ENCODE measurements around the gene BCAP29. TPM values are rescaled to one million over a fixed set of nuclear protein-coding genes. Genes with fewer than 3 reads are reported as not detected.

BCAP29 gene
- total RNA-seq, 4 donors from 2014 or later, result 95.8 to 154 (median 121) TPM

GRCh38 chr7:107615910-107616680 lies 36.0 kb downstream of the BCAP29 start:
- ATAC-seq (ENCODE audit: low FRiP score) (no peak), DNase-seq (ENCODE audit: low spot score) (no peak)
- TF ChIP-seq CTCF (IDR thresholded peaks at IDR 0.05), result no peak

DNA sequence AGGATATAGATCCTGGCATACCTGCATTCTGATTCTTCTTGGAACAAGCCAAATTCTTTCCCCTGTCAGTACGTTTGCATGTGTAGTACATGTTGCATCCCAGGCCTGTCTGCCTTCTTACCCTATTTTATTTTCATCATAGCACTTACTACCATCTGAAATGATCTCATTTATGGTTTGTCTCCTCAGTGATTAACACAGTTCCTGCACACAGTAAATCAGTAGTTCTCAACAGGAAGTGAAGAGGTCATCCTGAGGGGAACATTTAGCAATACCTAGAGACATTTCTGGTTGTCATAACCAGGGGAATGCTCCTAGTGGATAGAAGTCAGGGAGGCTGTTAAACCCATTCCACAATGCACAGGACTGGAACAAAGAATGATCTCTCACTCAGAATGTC lies 42.4 kb downstream of the BCAP29 start:
- ATAC-seq (ENCODE audit: low FRiP score) (peak; percentile 57), DNase-seq (ENCODE audit: low spot score) (no peak)
- TF ChIP-seq CTCF (IDR thresholded peaks at IDR 0.05), result no peak

- TF ChIP-seq CTCF (IDR thresholded peaks at IDR 0.05), result no peak
- DNase-seq (ENCODE audit: low spot score) (no peak), ATAC-seq (ENCODE audit: low FRiP score) (no peak)
Observed at GRCh38 chr7:107622894-107623293, 42.8 kb downstream of the BCAP29 start.

DNA sequence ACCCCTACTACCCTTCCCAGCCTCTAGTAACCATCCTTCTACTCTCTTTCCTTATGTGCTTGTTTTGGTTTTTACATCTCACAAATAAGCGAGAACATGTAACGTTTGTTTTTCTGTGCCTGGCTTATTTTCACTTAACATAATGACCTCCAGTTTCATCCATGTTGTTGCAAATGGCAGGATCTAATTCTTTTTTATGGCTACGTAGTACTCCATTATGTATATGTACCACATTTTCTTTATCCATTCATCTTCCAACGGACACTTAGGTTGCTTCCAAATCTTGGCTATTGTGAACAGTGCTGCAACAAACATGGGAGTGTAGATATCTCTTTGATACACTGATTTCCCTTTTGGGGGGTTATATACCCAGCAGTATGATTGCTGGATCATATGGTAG lies 47.0 kb downstream of the BCAP29 start:
- no peak for DNase-seq (ENCODE audit: low spot score)
- no peak for ATAC-seq (ENCODE audit: low FRiP score)
- no peak for TF ChIP-seq CTCF (IDR thresholded peaks at IDR 0.05)

- no peak for TF ChIP-seq CTCF (IDR thresholded peaks at IDR 0.05)
- DNase-seq (ENCODE audit: low spot score) (no peak), ATAC-seq (ENCODE audit: low FRiP score) (no peak)
Observed at GRCh38 chr7:107628461-107629064, 48.5 kb downstream of the BCAP29 start.

GRCh38 chr7:107630342-107630741 lies 50.3 kb downstream of the BCAP29 start:
- no peak for TF ChIP-seq CTCF (IDR thresholded peaks at IDR 0.05)
- DNase-seq (ENCODE audit: low spot score) (no peak), ATAC-seq (ENCODE audit: low FRiP score) (no peak)

Data from omental fat pad (tissue), 4 donors.